IPS-NIHi7 (cell line): ENCODE data around the gene OR1A1.
"Not testable (repeated sequence)": the region's sequence is repeated elsewhere in the genome, so short reads cannot be mapped to it uniquely, and the experiment has no call there.

ENCODE experiments used
- DNase-seq: peaks from one replicate; pipeline ENCODE4 v3.0.0; 2012; ENCODE audit warnings: mixed read lengths; ENCODE audit errors: extremely low spot score

OR1A1 gene, protein sequence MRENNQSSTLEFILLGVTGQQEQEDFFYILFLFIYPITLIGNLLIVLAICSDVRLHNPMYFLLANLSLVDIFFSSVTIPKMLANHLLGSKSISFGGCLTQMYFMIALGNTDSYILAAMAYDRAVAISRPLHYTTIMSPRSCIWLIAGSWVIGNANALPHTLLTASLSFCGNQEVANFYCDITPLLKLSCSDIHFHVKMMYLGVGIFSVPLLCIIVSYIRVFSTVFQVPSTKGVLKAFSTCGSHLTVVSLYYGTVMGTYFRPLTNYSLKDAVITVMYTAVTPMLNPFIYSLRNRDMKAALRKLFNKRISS

GRCh38 chr17:3207367-3207766 is at the start of gene OR1A1:
TSS of gene OR1A1 (plus strand) at chr17:3207667. CDS start at chr17:3215621, 7,954 bp downstream.
- DNase-seq = no peak

GRCh38 chr17:3167574-3167973 is 39.9 kb upstream of the OR1A1 start:
- no peak for DNase-seq

DNA sequence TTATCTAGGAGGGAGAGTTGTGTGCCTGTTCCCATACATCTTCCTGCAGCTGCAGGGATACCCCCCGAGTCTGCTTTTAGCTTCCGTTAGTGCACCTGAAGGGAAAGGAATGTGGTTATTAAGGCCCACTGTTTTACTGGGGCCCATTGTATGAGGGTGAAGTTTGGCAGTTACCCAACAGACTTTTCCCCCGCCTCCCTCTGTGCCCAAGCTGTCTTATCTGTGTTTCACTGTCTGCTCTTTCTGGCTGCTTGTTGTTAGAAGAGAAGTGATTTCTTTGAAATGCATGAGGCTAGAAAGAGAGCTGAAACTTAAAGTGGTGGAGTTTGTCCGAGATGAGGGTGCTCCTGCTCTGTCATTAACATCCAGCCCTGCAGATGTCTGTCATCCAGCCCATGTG is 17.5 kb upstream of the OR1A1 start:
- no peak for DNase-seq

DNA sequence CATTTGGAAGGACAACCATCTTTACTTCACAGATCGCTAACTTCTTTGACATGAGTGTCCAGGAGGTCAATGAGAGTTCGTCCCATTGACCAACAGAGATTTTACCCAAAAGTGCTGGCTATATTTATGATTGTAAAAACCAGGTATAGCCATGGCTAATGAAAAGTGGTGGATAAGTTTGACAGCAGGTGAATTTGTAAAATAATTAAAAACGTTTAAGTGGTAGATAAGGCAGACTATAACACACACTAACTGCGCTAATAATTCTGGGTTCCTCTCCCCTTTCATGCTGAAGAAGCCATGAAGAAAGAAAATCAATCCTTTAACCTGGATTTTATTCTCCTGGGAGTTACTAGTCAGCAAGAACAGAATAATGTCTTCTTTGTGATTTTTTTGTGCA is 10.2 kb upstream of the OR1A1 start, which contains the start of gene OR1A2:
TSS of gene OR1A2 (plus strand) at position 301 of the 400 bp plus-strand sequence. CDS start at position 301, 0 bp downstream.
- DNase-seq = no peak

DNA sequence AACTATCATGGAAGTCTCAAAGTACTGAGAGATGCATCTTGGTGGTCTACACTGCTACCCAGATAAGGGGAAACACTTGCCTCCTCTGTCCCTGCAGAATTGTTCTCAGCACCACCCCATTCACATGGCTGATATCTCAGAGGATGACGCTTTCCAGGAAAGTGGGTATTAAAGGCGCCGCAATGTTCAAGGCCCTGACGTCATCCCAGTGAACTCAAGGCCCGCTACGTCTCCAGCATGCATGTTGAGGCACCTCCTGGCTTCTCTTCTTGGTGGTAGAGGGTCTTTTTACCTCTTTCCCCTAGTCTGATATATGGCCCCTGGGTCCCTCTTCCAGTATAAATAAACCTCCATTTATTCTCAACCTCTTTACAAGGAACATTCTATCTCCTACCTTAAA is 1.0 kb downstream of the OR1A1 start:
- no peak for DNase-seq

GRCh38 chr17:3213001-3213400 is 5.5 kb downstream of the OR1A1 start:
- DNase-seq = no peak

GRCh38 chr17:3213587-3213986 is 6.1 kb downstream of the OR1A1 start:
- peak; percentile 15 for DNase-seq

DNA sequence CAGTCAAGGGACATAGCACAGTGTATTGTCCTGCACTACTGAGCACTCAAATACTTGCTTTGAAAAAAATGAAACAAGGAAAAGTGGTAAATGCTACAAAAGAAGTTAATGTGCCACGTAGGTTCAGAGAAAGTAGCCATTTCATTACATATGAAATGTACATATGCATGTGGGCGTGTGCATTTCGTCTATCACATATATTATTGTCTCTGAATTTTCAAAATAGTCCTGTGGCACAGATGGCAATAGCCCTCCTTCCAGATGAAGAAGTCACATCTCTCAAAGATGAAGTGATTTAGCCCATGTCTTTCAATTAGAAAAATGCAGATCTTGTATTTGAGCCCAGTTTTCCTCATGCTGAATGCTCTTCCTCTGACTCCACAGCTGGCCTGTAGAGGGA is 12.5 kb downstream of the OR1A1 start:
- not testable (repeated sequence) for DNase-seq

DNA sequence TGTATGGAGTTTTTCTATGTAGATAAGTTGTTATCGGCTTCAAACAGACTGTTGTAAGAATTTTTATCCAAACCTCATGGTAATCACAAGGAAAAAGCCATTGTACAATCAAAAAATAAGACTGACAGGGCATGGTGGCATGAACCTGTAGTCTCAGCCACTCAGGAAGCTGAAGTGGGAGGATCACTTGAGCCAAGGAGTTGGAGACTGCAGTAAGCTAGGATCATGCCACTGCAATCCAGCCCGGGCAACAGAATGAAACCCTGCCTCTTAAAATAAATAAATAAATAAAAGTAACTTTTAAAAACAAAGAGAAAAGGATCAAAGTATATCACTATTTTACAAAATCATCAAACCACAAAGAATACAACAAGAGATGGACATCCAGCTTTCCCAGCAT is 14.4 kb downstream of the OR1A1 start:
- no peak for DNase-seq

GRCh38 chr17:3222505-3222904 is 15.0 kb downstream of the OR1A1 start:
- DNase-seq = no peak

GRCh38 chr17:3224721-3225352 is 17.4 kb downstream of the OR1A1 start:
- DNase-seq = not testable (repeated sequence)

- not testable (repeated sequence) for DNase-seq
Observed at GRCh38 chr17:3232300-3232699, 24.8 kb downstream of the OR1A1 start.

DNA sequence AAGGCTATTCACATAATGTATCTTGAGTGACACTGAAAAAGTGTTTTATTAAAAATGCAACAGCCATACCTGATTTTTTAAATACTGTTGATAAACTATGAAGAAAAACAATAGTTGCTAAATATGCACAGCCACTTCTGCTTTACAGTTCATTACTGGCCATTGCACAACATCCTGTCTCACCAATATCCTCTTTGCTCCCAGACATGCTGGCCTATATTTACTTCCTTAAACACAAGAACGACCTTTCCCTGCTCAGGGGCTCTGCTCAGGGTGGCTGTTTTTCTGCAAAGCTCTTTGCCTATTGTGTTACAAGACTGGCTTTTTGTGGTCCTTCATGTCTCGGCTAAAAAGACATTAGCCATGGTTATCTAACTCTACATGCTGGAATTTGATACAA is 31.2 kb downstream of the OR1A1 start:
- DNase-seq = not testable (repeated sequence)

DNA sequence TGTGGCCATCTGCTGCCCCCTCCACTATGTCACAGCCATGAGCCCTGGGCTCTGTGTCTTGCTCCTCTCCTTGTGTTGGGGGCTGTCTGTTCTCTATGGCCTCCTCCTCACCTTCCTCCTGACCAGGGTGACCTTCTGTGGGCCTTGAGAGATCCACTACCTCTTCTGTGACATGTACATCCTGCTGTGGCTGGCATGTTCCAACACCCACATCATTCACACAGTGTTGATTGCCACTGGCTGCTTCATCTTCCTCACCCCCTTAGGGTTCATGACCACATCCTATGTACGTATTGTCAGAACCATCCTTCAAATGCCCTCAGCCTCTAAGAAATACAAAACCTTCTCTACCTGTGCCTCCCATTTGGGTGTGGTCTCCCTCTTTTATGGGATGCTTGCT is 33.6 kb downstream of the OR1A1 start:
- DNase-seq = not testable (repeated sequence)

DNA sequence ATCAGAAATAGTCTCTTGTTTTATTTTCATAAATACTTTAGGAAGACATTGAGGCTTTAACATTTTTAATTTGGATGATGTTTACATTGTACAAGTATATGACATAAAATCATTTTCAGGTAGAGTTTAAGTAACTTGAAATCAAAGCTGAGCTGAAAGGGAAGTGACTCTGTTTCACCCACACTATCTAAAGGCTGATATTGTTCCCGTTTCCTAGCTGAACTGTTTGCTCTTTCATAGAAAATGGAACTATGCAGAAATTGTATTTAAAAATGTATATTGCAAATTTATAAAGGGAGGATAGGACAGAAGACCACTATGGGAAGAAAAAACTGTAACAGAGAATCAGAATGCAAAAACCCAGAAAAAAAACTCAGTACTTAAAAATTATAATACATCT is 37.4 kb downstream of the OR1A1 start:
- DNase-seq = not testable (repeated sequence)

DNA sequence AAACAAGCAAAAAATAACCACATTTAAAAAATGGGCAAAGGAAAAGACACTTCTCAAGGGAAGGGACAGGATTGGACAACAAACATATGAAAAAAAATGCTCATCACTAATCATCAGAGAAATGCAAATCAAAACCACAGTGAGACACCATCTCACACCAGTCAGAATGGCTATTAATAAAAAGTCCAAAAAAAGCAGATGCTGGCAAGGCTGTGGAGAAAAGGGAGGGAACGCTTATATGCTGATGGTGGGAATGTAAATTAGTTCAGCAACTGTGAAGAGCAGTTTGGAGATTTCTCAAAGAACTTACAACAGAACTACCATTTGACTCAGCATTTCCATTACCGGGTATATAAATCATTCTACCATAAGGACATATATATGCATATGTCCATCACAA is 41.5 kb downstream of the OR1A1 start:
- DNase-seq = not testable (repeated sequence)

GRCh38 chr17:3256575-3256974 is 49.1 kb downstream of the OR1A1 start:
- DNase-seq = no peak

DNA sequence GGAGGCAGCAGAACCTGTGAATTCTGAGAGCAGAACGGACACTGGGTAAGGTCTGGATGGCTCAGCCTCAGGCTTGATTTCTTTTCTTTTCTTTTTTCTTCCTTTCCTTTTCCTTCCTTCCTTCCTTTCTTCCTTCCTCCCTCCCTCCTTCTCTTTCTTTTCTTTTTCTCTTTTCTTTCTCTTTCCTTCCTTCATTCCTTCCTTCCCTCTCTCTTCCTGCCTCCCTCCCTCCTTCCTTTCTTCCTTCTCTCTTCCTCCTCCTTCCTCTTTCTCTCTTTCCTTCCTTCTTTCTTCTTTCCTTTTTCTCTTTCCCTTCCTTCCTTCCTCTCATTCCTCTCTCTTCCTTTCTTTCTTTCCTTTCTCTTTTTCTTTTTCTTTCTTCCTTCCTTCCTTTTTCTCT is 52.7 kb downstream of the OR1A1 start:
- DNase-seq = no peak

DNA sequence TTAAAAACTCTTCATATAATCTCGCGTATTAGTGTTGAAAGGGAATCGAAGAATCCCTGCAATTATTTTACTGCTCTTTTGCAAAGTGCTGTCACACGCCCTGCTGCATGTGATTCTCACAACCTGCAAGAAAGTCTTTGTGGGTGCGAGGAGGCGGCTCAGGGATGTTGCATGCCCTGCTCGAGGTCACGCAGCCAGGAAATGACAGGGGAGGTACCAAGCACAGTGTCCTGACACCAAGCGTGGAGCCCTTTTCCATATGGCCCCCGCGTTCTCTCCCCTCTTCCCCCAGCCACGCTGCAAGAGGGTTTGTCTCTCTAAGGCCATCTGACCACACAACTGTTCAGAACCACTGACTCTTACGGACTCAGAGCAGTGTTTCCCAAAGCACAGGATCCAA is 53.1 kb downstream of the OR1A1 start:
- no peak for DNase-seq
